WI38 (cell line): Measurements from ENCODE around the gene THAP7.

Source experiments
- H3K4me3 ChIP-seq: 2 replicates; pipeline ENCODE4 v1.5.1; 2011; ENCODE audit warnings: low read depth, mild to moderate bottlenecking, control low read depth, low read length
- CTCF ChIP-seq: IDR thresholded peaks from 2 replicates; pipeline ENCODE4 v1.5.1; 2012; ENCODE audit warnings: low read depth, mild to moderate bottlenecking, control low read depth, low read length

THAP7 gene

GRCh38 chr22:21033895-21034294, 32.0 kb upstream of the THAP7 start:
- TF ChIP-seq CTCF, result no peak
- no peak overlapping the region for H3K4me3 ChIP-seq

DNA sequence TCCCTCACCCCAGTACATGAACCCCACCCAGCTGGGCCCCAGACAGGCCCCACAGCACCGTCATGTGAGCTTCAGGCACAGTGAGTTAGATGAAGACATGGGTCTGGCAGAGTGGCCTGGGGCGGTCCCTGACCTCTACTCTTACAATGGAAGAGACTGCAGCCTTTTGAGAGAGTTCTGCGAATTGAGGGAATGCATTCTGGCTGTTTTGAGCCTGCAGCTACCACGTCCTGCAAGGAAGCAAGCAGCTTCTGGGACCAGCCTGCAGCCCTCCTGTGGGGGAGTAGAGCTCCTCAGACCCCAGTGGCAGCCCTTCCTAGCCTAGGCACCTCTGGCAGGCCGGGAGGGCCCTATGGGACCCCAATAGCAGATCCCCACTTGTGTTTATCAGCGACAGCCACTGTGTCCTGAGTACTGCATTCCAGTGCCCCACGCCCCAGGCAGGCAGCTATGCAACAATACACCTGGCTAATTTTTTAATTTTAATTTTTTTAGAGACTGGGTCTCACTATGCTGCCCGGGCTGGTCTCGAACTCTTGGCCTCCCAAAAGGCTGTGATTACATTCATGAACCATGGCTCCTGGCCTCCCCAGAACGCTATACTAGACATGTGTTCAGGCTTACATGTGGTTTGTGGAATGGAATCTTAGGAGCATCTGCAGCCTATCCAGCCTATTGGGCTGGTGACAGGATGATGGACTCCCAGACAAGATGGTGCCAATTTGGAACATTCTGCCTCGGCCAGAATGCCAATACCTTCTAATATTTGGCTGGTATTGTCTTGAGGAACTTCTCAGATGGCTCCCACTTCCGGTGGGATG, 31.2 kb upstream of the THAP7 start:
- H3K4me3 ChIP-seq, result no peak overlapping the region
- no peak for TF ChIP-seq CTCF

GRCh38 chr22:21032037-21032867, 30.3 kb upstream of the THAP7 start, which contains the start of gene SLC7A4:
SLC7A4 (minus strand) TSS chr22:21032561; CDS start chr22:21031812, 749 bp downstream.
- TF ChIP-seq CTCF, result no peak
- no peak within 1 kb of the TSS for H3K4me3 ChIP-seq

DNA sequence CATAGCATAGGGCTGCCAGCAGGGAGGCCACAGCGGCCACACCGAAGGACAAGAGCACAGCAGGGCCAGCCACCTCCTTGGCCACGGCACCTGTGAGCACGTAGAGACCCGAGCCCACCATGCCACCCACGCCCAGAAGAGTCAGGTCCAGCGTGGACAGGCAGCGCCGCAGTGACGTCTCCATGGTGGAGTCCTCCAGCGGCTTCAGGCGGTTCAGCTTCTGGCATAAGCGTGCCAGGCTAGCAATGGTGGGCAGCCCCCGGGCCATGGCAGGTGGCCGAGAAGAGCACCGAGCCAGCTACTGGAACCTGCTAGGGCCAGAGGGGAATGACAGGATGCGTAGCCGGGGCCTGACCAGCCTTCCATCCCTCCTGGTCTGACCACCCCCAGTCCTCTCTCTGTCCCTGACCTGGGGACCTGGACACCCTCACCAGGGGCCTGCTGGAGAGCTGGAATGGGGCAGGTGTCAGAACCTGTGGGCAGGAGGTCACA, 29.7 kb upstream of the THAP7 start:
- no peak for TF ChIP-seq CTCF
- H3K4me3 ChIP-seq, result no peak overlapping the region

GRCh38 chr22:21030621-21031544, 29.0 kb upstream of the THAP7 start:
- TF ChIP-seq CTCF, result no peak
- no peak overlapping the region for H3K4me3 ChIP-seq

GRCh38 chr22:21030032-21030431, 28.1 kb upstream of the THAP7 start:
- TF ChIP-seq CTCF, result no peak
- H3K4me3 ChIP-seq, result no peak overlapping the region
